ENCODE results near the gene CIB2.
A peak's percentile ranks its signal among the peaks of the same experiment; 100 is the strongest.

CIB2 gene

GRCh38 chr15:78149805-78150751 is 18.8 kb upstream of the CIB2 start:
- Histone ChIP-seq H3K27me3 (no peaks in the 10 kb centered on the region), H3K4me3 (peak overlapping the region; percentile 98), H3K9ac (peak overlapping the region; percentile 94), H3K4me1 (peaks cover 30% of the 10 kb centered on the region), H3K4me2 (peak overlapping the region; percentile 93), H3K36me3 (0 out of 2 replicates have a peak, but pooled peaks cover 12% of the 10 kb centered on the region), H4K20me1 (peaks cover 47% of the 10 kb centered on the region), H3K9me3 (no peaks in the 10 kb centered on the region), H3K27ac (peak overlapping the region; percentile 84)
- no peak for TF ChIP-seq Cebpa-rat (IDR thresholded peaks at IDR 0.05)

GRCh38 chr15:78149068-78149804 is 18.0 kb upstream of the CIB2 start, which contains the start of gene IDH3A:
Gene IDH3A (plus strand): TSS chr15:78149362. CDS start chr15:78149404, 42 bp downstream.
- no peak for TF ChIP-seq Cebpa-rat (IDR thresholded peaks at IDR 0.05)
- 0 out of 2 replicates have a peak, but pooled peaks cover 7% of the 10 kb centered on the region for H3K36me3 ChIP-seq
- H3K9me3 ChIP-seq = no peaks in the 10 kb centered on the region
- H3K4me3 ChIP-seq = peak within 1 kb of the TSS; percentile 98
- no peaks in the 10 kb centered on the region for H3K27me3 ChIP-seq
- H3K4me2 ChIP-seq = peak within 1 kb of the TSS; percentile 93
- peaks cover 30% of the 10 kb centered on the region for H3K4me1 ChIP-seq
- H3K27ac ChIP-seq = peak within 1 kb of the TSS; percentile 84
- peak within 1 kb of the TSS; percentile 94 for H3K9ac ChIP-seq
- peaks cover 38% of the 10 kb centered on the region for H4K20me1 ChIP-seq

GRCh38 chr15:78148392-78149067 is 17.3 kb upstream of the CIB2 start:
- Histone ChIP-seq H3K4me2 (peak overlapping the region; percentile 84), H4K20me1 (peaks cover 32% of the 10 kb centered on the region), H3K4me3 (peak overlapping the region; percentile 98), H3K4me1 (peaks cover 30% of the 10 kb centered on the region), H3K27me3 (no peaks in the 10 kb centered on the region), H3K36me3 (0 out of 2 replicates have a peak, but pooled peaks cover 7% of the 10 kb centered on the region), H3K9ac (peak overlapping the region; percentile 74), H3K27ac (peak overlapping the region; percentile 62; the same call in 1 of the 2 replicates), H3K9me3 (no peaks in the 10 kb centered on the region)
- TF ChIP-seq Cebpa-rat (IDR thresholded peaks at IDR 0.05) = no peak

GRCh38 chr15:78147566-78147965 is 16.3 kb upstream of the CIB2 start:
- Histone ChIP-seq H3K4me2 (peak overlapping the region; percentile 84), H3K27ac (no peak overlapping the region), H3K4me3 (no peak overlapping the region), H3K36me3 (no peaks in the 10 kb centered on the region), H3K9me3 (no peaks in the 10 kb centered on the region), H4K20me1 (peaks cover 25% of the 10 kb centered on the region; the same call in 1 of the 2 replicates), H3K4me1 (peaks cover 30% of the 10 kb centered on the region), H3K9ac (no peak overlapping the region), H3K27me3 (no peaks in the 10 kb centered on the region)
- TF ChIP-seq Cebpa-rat (IDR thresholded peaks at IDR 0.05) = no peak

GRCh38 chr15:78146425-78147154 is 15.3 kb upstream of the CIB2 start:
- H4K20me1 ChIP-seq = peaks cover 23% of the 10 kb centered on the region; the same call in 1 of the 2 replicates
- no peak overlapping the region for H3K27ac ChIP-seq
- peak; percentile 76 for TF ChIP-seq Cebpa-rat (IDR thresholded peaks at IDR 0.05)
- H3K36me3 ChIP-seq = no peaks in the 10 kb centered on the region
- H3K9me3 ChIP-seq = no peaks in the 10 kb centered on the region
- H3K27me3 ChIP-seq = no peaks in the 10 kb centered on the region
- H3K9ac ChIP-seq = no peak overlapping the region
- no peak overlapping the region for H3K4me3 ChIP-seq
- H3K4me2 ChIP-seq = no peak overlapping the region
- H3K4me1 ChIP-seq = peaks cover 30% of the 10 kb centered on the region

- peaks cover under 1% of the 10 kb centered on the region; the same call in 1 of the 2 replicates for H3K4me1 ChIP-seq
- H3K36me3 ChIP-seq = no peaks in the 10 kb centered on the region
- no peak overlapping the region for H3K9ac ChIP-seq
- H3K9me3 ChIP-seq = no peaks in the 10 kb centered on the region
- H4K20me1 ChIP-seq = no peaks in the 10 kb centered on the region
- no peak overlapping the region for H3K27ac ChIP-seq
- TF ChIP-seq Cebpa-rat (IDR thresholded peaks at IDR 0.05) = no peak
- H3K4me2 ChIP-seq = no peak overlapping the region
- no peak overlapping the region for H3K4me3 ChIP-seq
- H3K27me3 ChIP-seq = no peaks in the 10 kb centered on the region
Observed at GRCh38 chr15:78142332-78142731, 11.1 kb upstream of the CIB2 start.

GRCh38 chr15:78140292-78140691 is 9.0 kb upstream of the CIB2 start:
- no peak overlapping the region for H3K27ac ChIP-seq
- H3K4me1 ChIP-seq = no peaks in the 10 kb centered on the region
- H3K4me3 ChIP-seq = no peak overlapping the region
- no peaks in the 10 kb centered on the region for H3K36me3 ChIP-seq
- no peaks in the 10 kb centered on the region for H4K20me1 ChIP-seq
- no peaks in the 10 kb centered on the region for H3K9me3 ChIP-seq
- no peaks in the 10 kb centered on the region for H3K27me3 ChIP-seq
- no peak overlapping the region for H3K9ac ChIP-seq
- H3K4me2 ChIP-seq = no peak overlapping the region
- TF ChIP-seq Cebpa-rat (IDR thresholded peaks at IDR 0.05) = no peak

GRCh38 chr15:78139578-78139977 is 8.3 kb upstream of the CIB2 start:
- H3K9me3 ChIP-seq = no peaks in the 10 kb centered on the region
- no peak overlapping the region for H3K9ac ChIP-seq
- no peaks in the 10 kb centered on the region for H3K27me3 ChIP-seq
- no peaks in the 10 kb centered on the region for H3K36me3 ChIP-seq
- no peaks in the 10 kb centered on the region for H4K20me1 ChIP-seq
- H3K4me3 ChIP-seq = no peak overlapping the region
- no peak overlapping the region for H3K27ac ChIP-seq
- TF ChIP-seq Cebpa-rat (IDR thresholded peaks at IDR 0.05) = no peak
- H3K4me2 ChIP-seq = no peak overlapping the region
- H3K4me1 ChIP-seq = no peaks in the 10 kb centered on the region

GRCh38 chr15:78133801-78134200 is 2.6 kb upstream of the CIB2 start:
- H3K9me3 ChIP-seq = no peaks in the 10 kb centered on the region
- H3K9ac ChIP-seq = no peak overlapping the region
- peaks cover 16% of the 10 kb centered on the region for H3K4me1 ChIP-seq
- H4K20me1 ChIP-seq = no peaks in the 10 kb centered on the region
- H3K27me3 ChIP-seq = no peaks in the 10 kb centered on the region
- H3K4me2 ChIP-seq = no peak overlapping the region
- no peak for TF ChIP-seq Cebpa-rat (IDR thresholded peaks at IDR 0.05)
- no peak overlapping the region for H3K4me3 ChIP-seq
- no peak overlapping the region for H3K27ac ChIP-seq
- no peaks in the 10 kb centered on the region for H3K36me3 ChIP-seq

Measured in BLaER1 (cell line).